Stimulated activated CD4-positive, alpha-beta T cell treated with anti-CD3 and anti-CD28 coated beads, TNF-alpha, amount 100 ng/mL, for 1 hour (primary cell): ENCODE data around the gene EPB41L4B.

Source experiments
- DNase-seq, 3 donors: peaks; one replicate each; pipeline ENCODE4 v3.0.0-alpha.2; 2020; ENCODE audit warnings: low read depth in 3 of 3, low spot score in 1 of 3

The EPB41L4B gene

GRCh38 chr9:109166771-109167601 is 153.9 kb downstream of the EPB41L4B start, which contains the start of gene FRRS1L:
FRRS1L (minus strand) TSS chr9:109167249; CDS start chr9:109167138, 111 bp downstream.
- no peak for DNase-seq

- DNase-seq: no peak
These were observed 154.6 kb downstream of the EPB41L4B start for GRCh38 chr9:109166171-109166770.

GRCh38 chr9:109164042-109164441 is 156.8 kb downstream of the EPB41L4B start:
- no peak for DNase-seq

GRCh38 chr9:109163194-109163593 is 157.7 kb downstream of the EPB41L4B start:
- no peak for DNase-seq

GRCh38 chr9:109162677-109163076 is 158.2 kb downstream of the EPB41L4B start:
- no peak for DNase-seq

- no peak for DNase-seq
These were observed 159.4 kb downstream of the EPB41L4B start for GRCh38 chr9:109161471-109161870.

GRCh38 chr9:109159583-109159982 is 161.3 kb downstream of the EPB41L4B start:
- no peak for DNase-seq

- no peak for DNase-seq
These were observed 162.2 kb downstream of the EPB41L4B start for GRCh38 chr9:109158651-109159050.

- no peak for DNase-seq
These were observed 164.2 kb downstream of the EPB41L4B start for GRCh38 chr9:109156708-109157107.

GRCh38 chr9:109150925-109151545 is 169.8 kb downstream of the EPB41L4B start:
- DNase-seq: no peak

- DNase-seq: no peak
These were observed 171.1 kb downstream of the EPB41L4B start for GRCh38 chr9:109149722-109150121.

- DNase-seq: no peak
These were observed 171.8 kb downstream of the EPB41L4B start for GRCh38 chr9:109149089-109149488.

GRCh38 chr9:109145051-109145450 is 175.8 kb downstream of the EPB41L4B start:
- no peak for DNase-seq

GRCh38 chr9:109143881-109144562 is 176.8 kb downstream of the EPB41L4B start:
- DNase-seq: no peak

- DNase-seq: no peak
These were observed 179.5 kb downstream of the EPB41L4B start for GRCh38 chr9:109141375-109141774.

- DNase-seq: no peak
These were observed 181.0 kb downstream of the EPB41L4B start for GRCh38 chr9:109139851-109140250.

GRCh38 chr9:109138421-109138820 is 182.4 kb downstream of the EPB41L4B start:
- DNase-seq: no peak

- no peak for DNase-seq
These were observed 186.7 kb downstream of the EPB41L4B start for GRCh38 chr9:109134167-109134578.

- DNase-seq: no peak
These were observed 187.3 kb downstream of the EPB41L4B start for GRCh38 chr9:109133533-109133932.

- DNase-seq: no peak
These were observed 188.3 kb downstream of the EPB41L4B start for GRCh38 chr9:109132567-109133021.

- DNase-seq: no peak
These were observed 191.2 kb downstream of the EPB41L4B start for GRCh38 chr9:109129470-109130197.
